Frontal cortex (tissue), 4 donors: Measurements from ENCODE around the gene SH3TC1. TPM values are rescaled to one million over a fixed set of nuclear protein-coding genes. Genes with fewer than 3 reads are reported as not detected.

Experiments
- DNase-seq, 2 donors: peaks; one replicate each; pipeline ENCODE4 v3.0.0; 2012; ENCODE audit warnings: low spot score in 2 of 2
- FAIRE-seq: peaks from 2 replicates; lab custom pipeline; 2012; peaks lifted over from hg19 to GRCh38; lab: Jason Lieb, UNC
- total RNA-seq: library from RNA; depleted of rRNA; stranded (reverse); fragments of >200 nt; gene quantifications from one replicate; pipeline ENCODE4 v1.2.3, GENCODE V29; 2014
- donor health status: control.
- donor health status: control.
- donor health status: control.

SH3TC1 gene
- total RNA-seq, 1 donor from 2014 or later: 1.6 TPM

GRCh38 chr4:8252301-8253173 is 53.4 kb downstream of the SH3TC1 start:
- FAIRE-seq (no peak), DNase-seq (no peak)

- FAIRE-seq (no peak), DNase-seq (no peak)
These were observed 55.0 kb downstream of the SH3TC1 start for GRCh38 chr4:8254076-8254475.

GRCh38 chr4:8255698-8256441 is 56.8 kb downstream of the SH3TC1 start:
- no peak for DNase-seq
- FAIRE-seq: no peak

GRCh38 chr4:8257854-8258253 is 58.8 kb downstream of the SH3TC1 start:
- no peak for FAIRE-seq

GRCh38 chr4:8258552-8259212 is 59.6 kb downstream of the SH3TC1 start:
- no peak for FAIRE-seq
- DNase-seq: no peak

More at GRCh38 chr4:8257854-8258253, 58.8 kb downstream of the SH3TC1 start:
- DNase-seq: no peak

- DNase-seq: no peak
- FAIRE-seq: no peak
These were observed 60.8 kb downstream of the SH3TC1 start for GRCh38 chr4:8259743-8260430.

- DNase-seq: no peak
These were observed 61.6 kb downstream of the SH3TC1 start for GRCh38 chr4:8260656-8261111.

GRCh38 chr4:8261851-8262535 is 62.9 kb downstream of the SH3TC1 start:
- FAIRE-seq (no peak), DNase-seq (no peak)

More at GRCh38 chr4:8260656-8261111, 61.6 kb downstream of the SH3TC1 start:
- no peak for FAIRE-seq

- no peak for FAIRE-seq
- no peak for DNase-seq
These were observed 63.7 kb downstream of the SH3TC1 start for GRCh38 chr4:8262637-8263322.

- no peak for FAIRE-seq
- no peak for DNase-seq
These were observed 64.3 kb downstream of the SH3TC1 start for GRCh38 chr4:8263397-8263796.

- no peak for FAIRE-seq
- DNase-seq: no peak
These were observed 65.0 kb downstream of the SH3TC1 start for GRCh38 chr4:8264106-8264505.

- FAIRE-seq (no peak), DNase-seq (no peak)
These were observed 66.3 kb downstream of the SH3TC1 start for GRCh38 chr4:8265171-8265929.

- FAIRE-seq: no peak
These were observed 67.0 kb downstream of the SH3TC1 start for GRCh38 chr4:8266088-8266487.

GRCh38 chr4:8266508-8266907 is 67.4 kb downstream of the SH3TC1 start:
- DNase-seq (no peak), FAIRE-seq (no peak)

More at GRCh38 chr4:8266088-8266487, 67.0 kb downstream of the SH3TC1 start:
- DNase-seq: no peak

- FAIRE-seq (no peak), DNase-seq (peak in 1 of 2 donors; percentile 46)
These were observed 68.0 kb downstream of the SH3TC1 start for GRCh38 chr4:8267077-8267476.

- no peak for DNase-seq
- no peak for FAIRE-seq
These were observed 69.1 kb downstream of the SH3TC1 start for GRCh38 chr4:8268211-8268610.

GRCh38 chr4:8268901-8269534 is 69.9 kb downstream of the SH3TC1 start:
- no peak for FAIRE-seq
- no peak for DNase-seq
